ENCODE measurements around the gene ATP5F1E.
"Not testable (repeated sequence)": the region's sequence is repeated elsewhere in the genome, so short reads cannot be mapped to it uniquely, and the experiment has no call there.

The ATP5F1E gene

DNA sequence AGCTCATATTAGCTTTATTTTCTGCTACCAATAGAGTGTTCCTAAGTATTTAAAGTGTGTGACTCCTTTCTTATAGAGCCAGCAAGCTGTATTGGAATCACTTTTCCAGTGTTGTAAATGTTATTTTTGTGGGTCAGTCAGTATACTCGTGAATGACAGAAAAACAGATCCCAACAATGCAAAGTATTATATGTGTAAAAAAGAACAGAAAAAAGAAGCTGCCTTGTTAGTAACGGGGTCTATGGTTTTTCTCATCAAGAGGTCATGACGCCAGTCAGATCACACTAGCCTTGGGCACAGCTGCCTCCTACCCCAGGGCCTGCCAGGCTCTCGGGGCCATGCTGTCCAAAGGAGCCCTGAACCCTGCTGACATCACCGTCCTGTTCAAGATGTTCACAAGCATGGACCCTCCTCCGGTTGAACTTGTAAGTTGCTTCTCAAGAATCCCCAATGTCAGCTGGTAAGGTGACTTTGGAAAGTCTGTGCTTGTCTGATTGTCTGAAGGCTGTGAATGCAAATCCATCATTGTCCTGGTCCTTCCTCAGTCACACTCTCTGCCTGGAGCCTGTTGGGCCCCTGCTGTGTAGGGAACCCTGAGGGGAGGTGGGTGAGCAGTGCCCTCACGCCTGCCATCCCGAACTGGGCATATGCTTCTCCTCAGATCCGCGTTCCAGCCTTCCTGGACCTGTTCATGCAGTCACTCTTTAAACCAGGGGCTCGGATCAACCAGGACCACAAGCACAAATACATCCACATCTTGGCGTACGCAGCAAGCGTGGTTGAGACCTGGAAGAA, 41.3 kb downstream of the ATP5F1E start:
- no peak for DNase-seq (ENCODE audit: low read depth in 3 of 3)

DNA sequence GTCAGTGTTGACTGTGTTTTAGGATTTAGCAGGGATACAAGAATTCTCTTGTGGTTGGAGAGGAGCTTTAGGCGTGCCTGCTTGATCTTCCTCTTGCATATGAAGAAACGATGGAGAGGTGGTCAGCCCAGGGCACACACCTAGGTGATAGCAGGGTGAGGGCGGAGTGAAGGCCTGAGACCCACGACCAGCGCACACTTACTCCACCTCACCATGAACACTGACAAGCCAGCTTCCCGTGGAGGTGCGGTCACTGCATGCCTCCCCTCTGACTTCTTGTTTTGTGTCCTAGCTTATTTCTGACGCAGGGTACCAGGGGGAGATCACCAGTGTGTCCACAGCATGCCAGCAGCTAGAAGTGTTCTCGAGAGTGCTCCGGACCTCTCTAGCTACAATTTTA, 42.9 kb downstream of the ATP5F1E start:
- DNase-seq (ENCODE audit: low read depth in 3 of 3), result no peak

DNA sequence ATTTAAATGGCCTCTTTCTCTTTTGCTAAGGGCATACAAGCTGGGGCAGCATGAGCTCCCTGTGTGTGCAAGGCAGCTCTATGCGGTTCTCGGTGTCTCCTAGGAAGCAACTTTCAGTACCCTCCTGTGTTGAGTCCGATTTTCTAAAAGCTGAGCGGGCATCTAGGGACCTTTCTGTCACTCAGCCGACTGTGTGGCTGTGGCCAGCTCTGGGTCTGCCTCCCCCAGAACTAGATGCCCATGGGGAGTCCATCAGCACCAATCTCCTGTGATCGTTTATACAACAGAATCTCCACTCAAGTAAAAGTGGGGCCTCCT, 43.6 kb downstream of the ATP5F1E start:
- no peak for DNase-seq (ENCODE audit: low read depth in 3 of 3)

DNA sequence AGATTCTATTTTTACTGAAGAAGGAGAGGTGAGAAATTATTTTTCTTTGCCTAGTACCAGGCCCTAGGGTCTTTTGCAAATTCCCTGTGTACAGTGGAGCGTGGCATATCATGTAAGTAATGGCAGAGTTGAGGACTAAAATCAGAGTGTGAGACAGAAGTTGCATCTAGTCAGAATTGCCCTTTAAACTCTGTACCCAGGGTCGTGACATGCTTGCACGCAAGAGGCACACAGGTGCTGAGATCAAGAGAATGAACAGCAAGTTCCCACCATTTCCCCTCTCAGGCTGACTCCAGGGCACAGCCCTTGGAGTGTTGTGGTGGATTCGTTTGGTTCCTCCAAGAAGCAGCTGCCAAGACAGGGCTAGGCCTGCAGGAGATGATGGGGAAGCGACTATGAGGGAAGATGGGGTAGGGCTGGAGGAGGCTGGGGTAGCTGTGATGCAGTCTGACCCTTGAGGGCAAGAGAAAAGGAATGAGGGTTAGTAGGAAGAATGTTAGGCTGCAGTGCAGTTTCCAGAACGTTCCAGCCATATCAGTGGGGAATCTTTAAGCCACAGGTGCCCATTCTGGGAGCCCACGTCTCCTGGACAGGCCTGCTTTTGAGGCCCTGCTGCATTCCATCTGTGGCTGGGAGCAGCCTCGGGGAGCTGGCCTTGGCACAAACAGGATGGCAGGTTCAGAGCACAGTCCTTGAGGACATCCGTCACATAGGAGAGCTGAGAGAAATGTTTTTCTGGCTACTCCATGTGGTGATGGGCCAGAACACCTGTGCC, 44.2 kb downstream of the ATP5F1E start:
- no peak for DNase-seq (ENCODE audit: low read depth in 3 of 3)

DNA sequence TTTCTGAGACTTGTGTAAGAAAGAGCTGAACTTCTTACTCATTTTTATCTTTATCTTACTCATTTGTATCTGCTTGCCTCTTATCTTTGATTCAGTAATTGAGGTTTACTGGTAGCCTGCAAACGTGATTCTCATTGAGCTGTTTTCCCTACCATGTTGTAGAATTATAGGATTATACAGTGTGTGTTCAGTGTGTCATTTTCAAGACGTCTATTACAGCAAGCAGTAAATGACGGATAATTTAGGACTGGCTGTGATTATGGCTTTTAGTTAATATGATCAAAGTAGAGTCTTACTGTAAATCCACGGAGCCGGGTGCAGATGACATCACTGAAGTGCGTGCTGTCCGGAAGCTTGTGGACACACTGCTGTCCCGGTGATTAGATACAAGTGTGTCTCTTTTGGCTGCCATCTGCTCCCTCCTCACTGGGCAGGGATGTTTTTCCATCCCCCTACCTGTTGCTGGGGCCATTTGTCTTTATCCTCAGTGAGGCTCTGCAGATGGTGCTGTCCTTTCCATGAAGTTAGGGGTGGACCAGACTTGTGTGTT, 45.1 kb downstream of the ATP5F1E start:
- no peak for DNase-seq (ENCODE audit: low read depth in 3 of 3)

DNA sequence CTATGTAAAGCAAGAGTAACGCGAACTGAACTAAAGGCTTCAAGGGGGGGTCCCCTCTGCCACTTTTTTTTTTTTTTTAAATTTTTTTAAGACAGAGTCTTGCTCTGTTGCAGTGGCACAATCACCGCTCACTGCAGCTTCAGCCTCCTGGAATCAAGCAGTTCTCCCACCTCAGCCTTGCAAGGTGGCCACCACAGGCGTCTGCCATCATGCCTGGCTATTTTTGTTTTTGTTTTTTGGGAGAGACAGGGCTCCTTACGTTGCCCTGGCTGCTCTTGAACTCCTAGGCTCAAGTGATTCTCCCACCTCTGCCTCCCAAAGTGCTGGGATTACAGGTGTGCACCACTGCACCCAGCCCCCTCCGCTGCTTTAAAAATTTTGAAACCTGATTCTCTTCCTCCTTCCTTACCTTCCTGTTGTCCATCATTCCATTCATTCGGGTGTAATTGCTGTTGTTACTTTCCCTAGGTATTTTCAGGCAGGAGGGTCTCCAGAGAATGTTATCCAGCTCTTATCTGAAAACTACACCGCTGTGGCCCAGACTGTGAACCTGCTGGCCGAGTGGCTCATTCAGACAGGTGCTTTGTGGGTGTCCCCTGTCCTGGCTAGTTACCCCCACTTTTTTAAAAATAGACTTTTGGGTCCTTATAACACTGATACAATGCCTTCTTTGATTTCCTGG, 45.7 kb downstream of the ATP5F1E start:
- no peak for DNase-seq (ENCODE audit: low read depth in 3 of 3)

DNA sequence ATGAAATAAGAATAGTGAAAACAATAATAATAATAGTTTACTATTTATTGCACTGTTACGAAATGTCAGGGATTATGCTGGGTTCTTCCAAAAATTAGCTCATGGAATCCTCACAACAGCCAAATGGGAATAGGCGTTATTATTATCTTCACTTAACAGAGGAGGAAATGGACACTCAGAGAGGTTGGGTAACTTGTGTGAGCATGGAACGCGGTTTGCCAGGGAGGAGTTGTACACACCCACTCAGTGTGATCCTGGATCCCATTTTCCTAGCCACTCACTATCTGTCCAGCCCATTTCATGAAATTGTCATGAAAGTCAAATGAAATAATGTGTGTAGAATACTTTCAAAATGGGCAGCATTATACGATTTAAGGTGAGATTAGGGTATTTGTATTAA, 46.5 kb downstream of the ATP5F1E start:
- DNase-seq (ENCODE audit: low read depth in 3 of 3), result no peak

DNA sequence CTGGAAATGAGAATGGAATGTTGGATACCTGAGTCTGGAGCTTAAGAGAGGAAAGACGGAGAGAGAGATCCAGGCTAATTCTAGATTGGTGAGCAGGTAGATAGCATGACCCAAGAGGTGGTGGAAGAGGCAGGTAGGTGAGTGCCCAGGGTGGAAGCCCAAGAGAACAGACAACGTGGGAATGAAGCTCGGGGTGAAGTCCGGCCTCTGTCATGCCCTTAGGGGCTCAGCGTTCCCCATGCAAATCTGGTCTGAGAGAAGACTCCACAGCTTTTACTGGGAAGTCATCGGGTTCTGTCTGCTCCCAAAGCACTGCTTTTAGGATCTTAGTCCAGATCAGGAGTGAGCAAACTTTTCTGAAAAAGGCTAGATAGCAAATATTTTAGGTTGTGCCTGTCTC, 47.4 kb downstream of the ATP5F1E start:
- no peak for DNase-seq (ENCODE audit: low read depth in 3 of 3)

DNA sequence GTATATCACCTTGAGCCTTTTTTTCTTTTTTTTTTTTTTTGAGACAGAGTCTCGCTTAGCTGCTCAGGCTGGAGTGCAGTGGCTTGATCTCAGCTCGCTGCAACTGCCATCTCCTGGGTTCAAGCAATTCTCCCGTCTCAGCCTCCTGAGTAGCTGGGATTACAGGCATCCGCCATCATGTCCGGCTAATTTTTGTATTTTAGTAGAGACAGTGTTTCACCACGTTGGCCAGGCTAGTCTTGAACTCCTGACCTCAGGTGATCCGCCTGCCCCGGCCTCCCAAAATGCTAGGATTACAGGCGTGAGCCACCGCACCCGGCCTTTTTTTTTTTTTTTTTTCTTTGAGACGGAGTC, 49.0 kb downstream of the ATP5F1E start:
- DNase-seq (ENCODE audit: low read depth in 3 of 3), result not testable (repeated sequence)

DNA sequence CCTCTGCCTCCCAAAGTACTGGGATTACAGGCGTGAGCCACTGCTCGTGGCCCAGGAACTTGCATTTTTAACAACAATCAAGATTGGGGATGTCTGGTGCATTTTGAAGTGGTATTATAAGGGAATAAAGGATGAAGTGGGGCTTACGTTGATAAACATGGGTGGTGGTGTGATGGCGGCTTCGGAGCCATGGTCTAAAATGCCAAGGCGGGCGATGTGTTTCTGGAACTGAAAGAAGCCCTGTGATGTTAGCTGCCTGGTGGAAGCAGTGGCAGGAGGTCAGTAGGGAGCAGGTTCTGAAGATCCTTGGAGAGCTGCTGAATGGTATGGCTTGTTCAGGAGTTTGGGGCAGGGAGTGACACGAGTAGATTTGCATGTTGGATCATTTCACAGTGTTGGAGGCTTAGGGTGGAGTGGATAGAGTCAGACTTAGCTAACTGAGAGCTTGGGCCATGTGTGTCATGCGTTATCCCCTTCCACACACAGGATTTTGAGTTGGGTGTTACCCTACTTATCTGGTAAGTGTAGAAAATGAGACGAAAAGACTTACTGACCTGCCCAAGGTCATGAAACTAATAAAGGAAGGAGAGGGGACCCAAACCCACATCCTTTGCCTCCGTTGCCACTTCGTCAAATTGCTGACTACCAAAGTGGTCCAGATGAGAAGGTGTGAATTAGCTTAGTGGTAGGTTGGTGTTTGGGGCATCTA, 49.6 kb downstream of the ATP5F1E start:
- no peak for DNase-seq (ENCODE audit: low read depth in 3 of 3)

DNA sequence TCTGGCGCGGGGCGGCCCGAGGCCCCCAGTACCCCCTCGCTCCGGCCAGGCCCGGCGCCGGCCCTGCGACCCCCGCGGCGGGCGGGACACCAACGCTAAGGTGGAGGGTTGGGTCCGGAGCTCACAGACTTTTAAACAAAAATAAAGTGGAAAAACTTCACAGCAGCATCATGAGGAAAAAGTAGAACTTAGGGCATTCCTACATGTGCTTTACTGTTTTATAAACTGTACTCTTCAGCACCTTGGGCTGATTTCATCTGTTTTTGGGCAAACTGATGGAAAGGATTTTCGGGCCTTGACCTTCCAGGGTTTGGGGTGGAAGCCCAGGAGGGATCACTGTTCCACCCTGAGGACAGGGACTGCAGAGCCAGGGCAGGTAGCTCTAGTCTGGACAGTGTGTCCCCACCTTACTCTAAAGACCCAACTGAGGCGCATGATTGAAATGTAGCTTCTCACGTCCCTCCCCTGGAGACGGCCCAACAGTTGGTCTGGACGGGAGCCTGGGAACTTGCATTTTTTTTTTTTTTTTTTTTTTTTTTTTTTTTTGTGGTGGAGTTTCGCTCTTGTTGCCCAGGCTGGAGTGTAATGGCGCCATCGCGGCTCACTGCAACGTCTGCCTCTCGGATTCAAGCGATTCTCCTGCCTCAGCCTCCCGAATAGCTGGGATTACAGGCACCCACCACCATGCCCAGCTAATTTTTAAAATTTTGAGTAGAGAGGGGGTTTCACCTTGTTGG, 50.3 kb downstream of the ATP5F1E start:
- no peak for DNase-seq (ENCODE audit: low read depth in 3 of 3)

DNA sequence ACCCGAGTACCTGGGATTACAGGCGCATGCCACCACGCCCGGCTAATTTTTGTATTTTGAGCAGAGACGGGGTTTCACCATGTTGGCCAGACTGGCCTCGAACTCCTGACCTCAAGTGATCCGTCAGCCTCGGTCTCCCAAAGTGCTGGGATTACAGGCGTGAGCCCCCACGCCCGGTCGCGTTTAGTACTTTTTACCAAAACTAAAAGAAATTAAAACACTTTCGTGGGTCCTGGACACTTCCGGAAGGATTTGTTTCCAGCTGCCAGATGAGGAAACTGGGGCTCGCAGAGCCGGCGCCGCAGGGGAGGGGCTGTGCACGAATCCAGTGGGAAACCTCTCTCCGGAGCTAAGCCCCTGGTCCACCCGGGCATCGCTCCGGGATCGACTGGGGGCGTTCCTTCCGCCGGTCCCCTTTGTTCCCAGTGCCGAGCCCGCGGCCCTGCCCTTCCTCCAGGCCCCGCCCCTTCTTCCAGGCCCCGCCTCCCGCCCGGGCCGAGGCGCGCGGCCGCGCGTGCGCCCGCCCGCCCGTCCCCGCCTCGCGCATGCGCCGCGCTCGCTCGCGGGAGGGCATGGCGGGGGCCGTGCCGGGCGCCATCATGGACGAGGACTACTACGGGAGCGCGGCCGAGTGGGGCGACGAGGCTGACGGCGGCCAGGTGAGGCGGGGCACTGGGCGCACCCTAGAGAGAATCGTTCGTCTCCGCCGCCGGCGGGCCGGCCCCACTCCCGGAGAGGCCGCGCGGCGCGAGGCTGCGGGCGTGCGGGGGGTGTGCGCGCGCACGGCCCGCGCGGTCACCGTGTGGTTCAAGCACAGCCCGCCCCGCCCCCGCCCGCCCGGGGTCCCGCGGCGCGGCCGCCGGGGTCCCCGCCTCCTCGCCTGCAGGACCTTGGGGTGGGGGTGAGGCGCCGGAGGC, 51.2 kb downstream of the ATP5F1E start, which contains the start of gene NELFCD:
Gene NELFCD (plus strand): TSS at position 546 of the 917 bp plus-strand sequence. CDS start 54 bp downstream, at position 600.
- peak; percentile 80 to 93 (median 83) for DNase-seq (ENCODE audit: low read depth in 3 of 3)

DNA sequence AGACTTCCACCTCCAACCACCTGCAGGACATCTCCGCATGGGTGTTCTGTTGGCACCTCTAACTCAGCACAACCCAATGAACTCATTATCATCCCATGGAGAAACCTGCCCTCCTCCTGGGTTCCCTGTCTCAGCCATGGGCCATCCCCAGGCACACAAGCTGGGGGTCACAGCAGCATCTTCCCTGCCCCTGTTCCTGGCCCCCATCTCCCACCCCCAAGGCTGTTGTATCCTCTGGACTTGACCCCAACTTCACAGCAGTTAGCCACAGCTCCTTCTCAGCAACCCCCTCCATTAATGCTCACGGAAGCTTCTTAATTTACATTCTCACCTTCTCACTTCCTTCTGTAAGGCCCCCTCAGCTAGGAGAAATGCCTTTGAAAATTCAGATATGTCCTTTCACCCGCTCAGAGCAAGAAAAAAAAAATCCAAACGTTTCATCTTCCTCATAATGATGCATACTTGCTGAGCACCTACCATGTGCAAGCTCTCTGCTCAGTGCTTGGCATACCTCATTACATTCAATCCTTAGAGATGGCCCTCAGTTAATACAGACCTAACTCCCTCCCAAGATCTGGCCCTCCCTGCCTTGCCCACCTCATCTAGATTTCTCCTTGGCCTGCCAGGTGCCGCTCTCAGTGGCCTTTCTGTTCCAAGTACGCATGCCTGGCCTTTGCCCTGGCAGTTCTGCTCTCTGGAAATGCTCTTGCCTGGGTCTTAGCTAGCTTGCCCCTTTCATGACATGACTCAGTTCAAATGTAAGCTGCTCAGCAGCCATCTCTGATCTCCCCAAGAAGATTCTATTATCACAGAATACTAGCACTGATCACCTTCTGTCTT, 53.6 kb downstream of the ATP5F1E start:
- no peak for DNase-seq (ENCODE audit: low read depth in 3 of 3)

DNA sequence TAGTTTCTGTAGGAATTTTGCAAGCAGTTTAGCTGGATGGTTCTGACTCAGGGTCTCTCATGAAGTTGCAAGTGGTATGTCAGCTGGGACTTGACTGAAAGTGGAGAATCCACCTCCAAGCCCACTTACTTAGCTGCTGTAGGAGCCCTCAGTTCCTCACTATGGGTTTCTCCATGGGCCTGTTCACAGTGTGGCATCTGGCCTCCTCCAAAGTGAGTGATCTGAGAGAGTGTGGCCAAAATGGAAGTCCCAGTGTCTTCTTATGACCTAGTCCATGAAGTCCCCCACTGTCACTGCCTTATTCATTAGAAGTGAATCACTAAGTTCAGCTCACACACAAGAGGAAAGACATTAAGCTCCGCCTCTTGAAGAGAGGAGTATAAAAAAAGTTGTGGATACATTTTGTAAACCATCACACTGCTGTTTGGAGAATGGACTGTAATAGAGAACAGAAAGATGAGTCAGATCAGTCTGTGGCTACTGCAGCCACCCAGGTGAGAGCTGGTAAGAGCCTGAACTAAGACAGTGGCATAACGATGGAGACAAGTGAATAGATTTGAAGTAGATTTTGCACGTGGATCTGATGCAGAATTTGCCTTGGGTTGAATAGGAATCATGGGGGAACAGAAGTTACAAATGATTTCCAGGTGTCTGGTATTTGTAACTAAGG, 55.9 kb downstream of the ATP5F1E start:
- DNase-seq (ENCODE audit: low read depth in 3 of 3), result no peak
